Right atrium auricular region (tissue), 2 donors: ENCODE data around the gene LIFR. TPM values are rescaled to one million over a fixed set of nuclear protein-coding genes. Genes with fewer than 3 reads are reported as not detected.

ENCODE experiments used
- DNase-seq: peaks from one replicate; pipeline ENCODE4 v3.0.0-alpha.2; 2019; ENCODE audit warnings: low spot score
- H3K27ac ChIP-seq, 2 donors: fragments of 200-600 bp; sonication (generic); 1 replicate in 1 of 2; 2 replicates in 1 of 2; pipeline ENCODE4 v1.5.1; 2016 to 2019
- H3K27me3 ChIP-seq, 2 donors: fragments of 200-600 bp; sonication (generic); one replicate each; pipeline versions ENCODE4 v1.5.1 to v1.6.0; 2017 to 2019
- H3K36me3 ChIP-seq: fragments of 200-600 bp; sonication (generic); one replicate; pipeline ENCODE4 v1.5.1; 2016
- H3K4me1 ChIP-seq, 2 donors: fragments of 200-600 bp; sonication (generic); one replicate each; pipeline versions ENCODE4 v1.5.1 to v1.6.0; 2017 to 2019
- H3K4me3 ChIP-seq, 2 donors: fragments of 200-600 bp; sonication (generic); 1 replicate in 1 of 2; 2 replicates in 1 of 2; pipeline ENCODE4 v1.5.1; 2017 to 2019; ENCODE audit warnings: mild to moderate bottlenecking in 1 of 2, moderate library complexity in 1 of 2
- H3K9me3 ChIP-seq, 2 donors: fragments of 200-600 bp; sonication (generic); one replicate each; pipeline ENCODE4 v1.5.1; 2019
- CTCF ChIP-seq, 2 donors: fragments of 200-600 bp; sonication (generic); IDR thresholded peaks; one replicate each; pipeline ENCODE4 v1.5.1; 2019; ENCODE audit warnings: antibody characterized with exemption in 2 of 2
- total RNA-seq, 2 donors: library from RNA; depleted of rRNA; stranded (reverse); fragments of >200 nt; gene quantifications; one replicate each; pipeline ENCODE4 v1.1.0, GENCODE V29; 2016

The LIFR gene
- total RNA-seq, 2 donors from 2014 or later, result 38.9 to 58.0 TPM

- Histone ChIP-seq H3K27me3 (no peaks in the 10 kb centered on the region), H3K36me3 (no peaks in the 10 kb centered on the region), H3K4me1 (peaks cover 0 to 11% of the 10 kb centered on the region in 2 donors), H3K4me3 (no peak overlapping the region), H3K27ac (no peak overlapping the region), H3K9me3 (no peaks in the 10 kb centered on the region)
- peak; percentile 85 to 96 for TF ChIP-seq CTCF (IDR thresholded peaks at IDR 0.05)
- peak; percentile 92 for DNase-seq
These were observed 114.8 kb downstream of the LIFR start for GRCh38 chr5:38441453-38442246.

GRCh38 chr5:38438757-38439156 lies 117.7 kb downstream of the LIFR start:
- H3K27me3 ChIP-seq, result no peaks in the 10 kb centered on the region
- H3K4me3 ChIP-seq, result no peak overlapping the region
- H3K27ac ChIP-seq, result no peak overlapping the region
- H3K36me3 ChIP-seq, result no peaks in the 10 kb centered on the region
- DNase-seq, result no peak
- H3K4me1 ChIP-seq, result peaks cover 0 to 4% of the 10 kb centered on the region in 2 donors
- no peaks in the 10 kb centered on the region for H3K9me3 ChIP-seq
- TF ChIP-seq CTCF (IDR thresholded peaks at IDR 0.05), result no peak

- no peaks in the 10 kb centered on the region for H3K27me3 ChIP-seq
These were observed 121.3 kb downstream of the LIFR start for GRCh38 chr5:38434966-38435705.

GRCh38 chr5:38433160-38433861 lies 123.1 kb downstream of the LIFR start:
- TF ChIP-seq CTCF (IDR thresholded peaks at IDR 0.05), result no peak
- Histone ChIP-seq H3K9me3 (no peaks in the 10 kb centered on the region), H3K27me3 (no peaks in the 10 kb centered on the region), H3K4me3 (no peak overlapping the region), H3K27ac (no peak overlapping the region), H3K36me3 (no peaks in the 10 kb centered on the region), H3K4me1 (peaks cover 0 to 15% of the 10 kb centered on the region in 2 donors)
- no peak for DNase-seq

More at GRCh38 chr5:38434966-38435705, 121.3 kb downstream of the LIFR start:
- Histone ChIP-seq H3K27ac (no peak overlapping the region), H3K36me3 (no peaks in the 10 kb centered on the region), H3K4me3 (no peak overlapping the region), H3K4me1 (peaks cover 0 to 15% of the 10 kb centered on the region in 2 donors), H3K9me3 (no peaks in the 10 kb centered on the region)
- no peak for DNase-seq
- TF ChIP-seq CTCF (IDR thresholded peaks at IDR 0.05), result no peak

GRCh38 chr5:38431242-38431853 lies 125.1 kb downstream of the LIFR start:
- DNase-seq, result no peak

More at GRCh38 chr5:38431242-38431853, 125.1 kb downstream of the LIFR start:
- no peaks in the 10 kb centered on the region for H3K36me3 ChIP-seq
- no peak overlapping the region for H3K4me3 ChIP-seq
- H3K9me3 ChIP-seq, result no peaks in the 10 kb centered on the region
- H3K4me1 ChIP-seq, result peaks cover 0 to 15% of the 10 kb centered on the region in 2 donors
- no peak for TF ChIP-seq CTCF (IDR thresholded peaks at IDR 0.05)
- H3K27ac ChIP-seq, result no peak overlapping the region
- no peaks in the 10 kb centered on the region for H3K27me3 ChIP-seq
